Suprapubic skin (tissue), 4 donors: Measurements from ENCODE around the gene BRWD1. TPM values are rescaled to one million over a fixed set of nuclear protein-coding genes. Genes with fewer than 3 reads are reported as not detected.

Experiments
- DNase-seq, 2 donors: peaks; one replicate each; pipeline ENCODE4 v3.0.0-alpha.2; 2019; ENCODE audit warnings: low spot score in 2 of 2
- H3K27ac ChIP-seq: fragments of 200-600 bp; sonication (generic); one replicate; pipeline ENCODE4 v1.5.1; 2019
- H3K27me3 ChIP-seq: fragments of 200-600 bp; sonication (generic); one replicate; pipeline ENCODE4 v1.5.1; 2019
- H3K36me3 ChIP-seq: fragments of 200-600 bp; sonication (generic); one replicate; pipeline ENCODE4 v1.5.1; 2019
- H3K4me1 ChIP-seq: fragments of 200-600 bp; sonication (generic); one replicate; pipeline ENCODE4 v1.5.1; 2019
- H3K4me3 ChIP-seq: fragments of 200-600 bp; sonication (generic); one replicate; pipeline ENCODE4 v1.5.1; 2019; ENCODE audit warnings: mild to moderate bottlenecking
- H3K9me3 ChIP-seq: fragments of 200-600 bp; sonication (generic); one replicate; pipeline ENCODE4 v1.5.1; 2019
- CTCF ChIP-seq, 2 donors: fragments of 200-600 bp in 1 of 2; fragments of 450-650 bp in 1 of 2; sonication (generic) in 1 of 2; IDR thresholded peaks; one replicate each; pipeline ENCODE4 v1.5.1; 2016 to 2019; ENCODE audit warnings: antibody characterized with exemption in 2 of 2, mild to moderate bottlenecking in 1 of 2, moderate library complexity in 1 of 2
- EP300 ChIP-seq: sonication (generic); formaldehyde crosslinking; IDR thresholded peaks from one replicate; pipeline ENCODE4 v1.6.1; 2017; ENCODE audit warnings: antibody characterized with exemption
- POLR2A ChIP-seq, 2 donors: fragments of 450-650 bp; IDR thresholded peaks; one replicate each; pipeline ENCODE4 v1.6.1; 2017; ENCODE audit warnings: antibody characterized with exemption in 2 of 2, mild to moderate bottlenecking in 2 of 2, moderate library complexity in 2 of 2
- POLR2AphosphoS5 ChIP-seq, 3 donors: sonication (generic); formaldehyde crosslinking; IDR thresholded peaks; one replicate each; pipeline ENCODE4 v1.6.1; 2017; ENCODE audit warnings: antibody characterized with exemption in 3 of 3
- WGBS: methylation state at CpG from one replicate; pipeline ENCODE4 v1.1.5; 2018; 5-methylcytosine and 5-hydroxymethylcytosine counted together
- total RNA-seq, 4 donors: library from RNA; depleted of rRNA; stranded (reverse); fragments of >200 nt; gene quantifications; one replicate each; pipeline ENCODE4 v1.1.0, GENCODE V29; 2016

The BRWD1 gene
- total RNA-seq, 4 donors from 2014 or later = 45.7 to 143 (median 63.1) TPM

- Histone ChIP-seq H3K27ac (no peak overlapping the region), H3K9me3 (no peaks in the 10 kb centered on the region), H3K4me1 (no peaks in the 10 kb centered on the region), H3K4me3 (no peak overlapping the region), H3K27me3 (no peaks in the 10 kb centered on the region), H3K36me3 (no peaks in the 10 kb centered on the region)
- TF ChIP-seq POLR2AphosphoS5 (IDR thresholded peaks at IDR 0.05) (no peak), CTCF (IDR thresholded peaks at IDR 0.05) (no peak), POLR2A (IDR thresholded peaks at IDR 0.05) (no peak), EP300 (no peak)
- DNase-seq = no peak
These were observed 163.6 kb downstream of the BRWD1 start for GRCh38 chr21:39149882-39150281.

- TF ChIP-seq POLR2A (IDR thresholded peaks at IDR 0.05) (no peak), POLR2AphosphoS5 (IDR thresholded peaks at IDR 0.05) (no peak), EP300 (no peak)
- H3K27me3 ChIP-seq = no peaks in the 10 kb centered on the region
- H3K27ac ChIP-seq = no peak overlapping the region
- DNase-seq = no peak
- 84% methylated on average over 2 of the region's 2 CpGs for WGBS
- H3K4me1 ChIP-seq = no peaks in the 10 kb centered on the region
- no peaks in the 10 kb centered on the region for H3K36me3 ChIP-seq
- H3K4me3 ChIP-seq = no peak overlapping the region
- no peaks in the 10 kb centered on the region for H3K9me3 ChIP-seq
These were observed 164.5 kb downstream of the BRWD1 start for GRCh38 chr21:39148975-39149374.

- 82% methylated on average over 3 of the region's 3 CpGs for WGBS
These were observed 169.2 kb downstream of the BRWD1 start for GRCh38 chr21:39144191-39144590.

GRCh38 chr21:39142972-39143371 lies 170.5 kb downstream of the BRWD1 start:
- H3K4me1 ChIP-seq = peaks cover 6% of the 10 kb centered on the region
- H3K36me3 ChIP-seq = no peaks in the 10 kb centered on the region
- no peak for DNase-seq
- no peak overlapping the region for H3K27ac ChIP-seq
- 91% methylated on average over 3 of the region's 3 CpGs for WGBS
- no peaks in the 10 kb centered on the region for H3K27me3 ChIP-seq
- no peaks in the 10 kb centered on the region for H3K9me3 ChIP-seq
- no peak for TF ChIP-seq POLR2AphosphoS5 (IDR thresholded peaks at IDR 0.05)
- no peak for TF ChIP-seq POLR2A (IDR thresholded peaks at IDR 0.05)
- no peak for TF ChIP-seq EP300
- no peak for TF ChIP-seq CTCF (IDR thresholded peaks at IDR 0.05)
- no peak overlapping the region for H3K4me3 ChIP-seq

More at GRCh38 chr21:39144191-39144590, 169.2 kb downstream of the BRWD1 start:
- Histone ChIP-seq H3K9me3 (no peaks in the 10 kb centered on the region), H3K27ac (no peak overlapping the region), H3K4me1 (no peaks in the 10 kb centered on the region), H3K36me3 (no peaks in the 10 kb centered on the region), H3K4me3 (no peak overlapping the region), H3K27me3 (no peaks in the 10 kb centered on the region)
- no peak for TF ChIP-seq EP300
- TF ChIP-seq POLR2A (IDR thresholded peaks at IDR 0.05) = no peak
- TF ChIP-seq POLR2AphosphoS5 (IDR thresholded peaks at IDR 0.05) = no peak
- no peak for TF ChIP-seq CTCF (IDR thresholded peaks at IDR 0.05)
- no peak for DNase-seq

- Histone ChIP-seq H3K9me3 (no peaks in the 10 kb centered on the region), H3K27me3 (no peaks in the 10 kb centered on the region), H3K36me3 (no peaks in the 10 kb centered on the region), H3K4me1 (peaks cover 21% of the 10 kb centered on the region), H3K27ac (no peak overlapping the region), H3K4me3 (no peak overlapping the region)
- DNase-seq = no peak
- 78% methylated on average over 3 of the region's 3 CpGs for WGBS
- no peak for TF ChIP-seq CTCF (IDR thresholded peaks at IDR 0.05)
- TF ChIP-seq POLR2AphosphoS5 (IDR thresholded peaks at IDR 0.05) = no peak
- TF ChIP-seq EP300 = no peak
- no peak for TF ChIP-seq POLR2A (IDR thresholded peaks at IDR 0.05)
These were observed 171.9 kb downstream of the BRWD1 start for GRCh38 chr21:39141502-39141901.
